ENCODE data around the gene LMTK3. TPM values are rescaled to one million over a fixed set of nuclear protein-coding genes. Genes with fewer than 3 reads are reported as not detected.
A peak's percentile ranks its signal among the peaks of the same experiment; 100 is the strongest.

The LMTK3 gene
- total and polyA plus RNA-seq, 2 of the 13 experiments (the other 11 are each of a cell fraction or from before 2014, with no cell fraction given), result 0.18 to 0.29 TPM

GRCh38 chr19:48496959-48497727 is 14.5 kb downstream of the LMTK3 start (continued):
- TF ChIP-seq, protein P1, sequence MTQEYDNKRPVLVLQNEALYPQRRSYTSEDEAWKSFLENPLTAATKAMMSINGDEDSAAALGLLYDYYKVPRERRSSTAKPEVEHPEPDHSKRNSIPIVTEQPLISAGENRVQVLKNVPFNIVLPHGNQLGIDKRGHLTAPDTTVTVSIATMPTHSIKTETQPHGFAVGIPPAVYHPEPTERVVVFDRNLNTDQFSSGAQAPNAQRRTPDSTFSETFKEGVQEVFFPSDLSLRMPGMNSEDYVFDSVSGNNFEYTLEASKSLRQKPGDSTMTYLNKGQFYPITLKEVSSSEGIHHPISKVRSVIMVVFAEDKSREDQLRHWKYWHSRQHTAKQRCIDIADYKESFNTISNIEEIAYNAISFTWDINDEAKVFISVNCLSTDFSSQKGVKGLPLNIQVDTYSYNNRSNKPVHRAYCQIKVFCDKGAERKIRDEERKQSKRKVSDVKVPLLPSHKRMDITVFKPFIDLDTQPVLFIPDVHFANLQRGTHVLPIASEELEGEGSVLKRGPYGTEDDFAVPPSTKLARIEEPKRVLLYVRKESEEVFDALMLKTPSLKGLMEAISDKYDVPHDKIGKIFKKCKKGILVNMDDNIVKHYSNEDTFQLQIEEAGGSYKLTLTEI (CRISPR knock-in tag; conservative IDR thresholded peaks at IDR 0.05), result no peak
- TF ChIP-seq MTA3 (CRISPR knock-in tag; IDR thresholded peaks at IDR 0.05), result no peak
- TF ChIP-seq JDP2 (CRISPR knock-in tag; IDR thresholded peaks at IDR 0.05; ENCODE audit: borderline replicate concordance), result no peak
- no peak for TF ChIP-seq IRX3 (CRISPR knock-in tag; IDR thresholded peaks at IDR 0.05; ENCODE audit: borderline replicate concordance, low read depth)
- TF ChIP-seq, protein P2, sequence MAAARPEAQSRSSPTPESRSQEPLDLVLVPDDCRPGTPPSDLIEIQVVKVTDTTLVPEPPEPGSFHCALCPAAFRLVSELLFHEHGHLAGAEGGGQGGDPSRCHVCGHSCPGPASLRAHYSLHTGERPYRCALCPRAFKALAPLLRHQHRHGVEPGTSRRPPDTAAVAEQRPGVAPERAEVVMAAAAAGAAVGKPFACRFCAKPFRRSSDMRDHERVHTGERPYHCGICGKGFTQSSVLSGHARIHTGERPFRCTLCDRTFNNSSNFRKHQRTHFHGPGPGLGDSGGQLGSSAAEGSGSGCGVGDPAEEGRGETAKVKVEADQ (CRISPR knock-in tag; IDR thresholded peaks at IDR 0.05; ENCODE audit: borderline replicate concordance), result no peak
- no peak for TF ChIP-seq ZNF503 (CRISPR knock-in tag; IDR thresholded peaks at IDR 0.05)
- peak; percentile 72 for TF ChIP-seq HNF4G (IDR thresholded peaks at IDR 0.05; ENCODE audit: borderline replicate concordance, low read depth, low read length)
- peak; percentile 47; the same call in 1 of the 2 replicates for TF ChIP-seq HNF4G (CRISPR knock-in tag; IDR thresholded peaks at IDR 0.05; ENCODE audit: borderline replicate concordance, low read depth)
- TF ChIP-seq DNMT3B (CRISPR knock-in tag; conservative IDR thresholded peaks at IDR 0.05), result no peak
- no peak for TF ChIP-seq ATRX (CRISPR knock-in tag; IDR thresholded peaks at IDR 0.05; ENCODE audit: borderline replicate concordance)
- peak; percentile 77 for TF ChIP-seq GABPB1 (CRISPR knock-in tag; IDR thresholded peaks at IDR 0.05)
- TF ChIP-seq SUZ12 (IDR thresholded peaks at IDR 0.05; ENCODE audit: low read depth, low read length), result no peak
- TF ChIP-seq, protein P3, sequence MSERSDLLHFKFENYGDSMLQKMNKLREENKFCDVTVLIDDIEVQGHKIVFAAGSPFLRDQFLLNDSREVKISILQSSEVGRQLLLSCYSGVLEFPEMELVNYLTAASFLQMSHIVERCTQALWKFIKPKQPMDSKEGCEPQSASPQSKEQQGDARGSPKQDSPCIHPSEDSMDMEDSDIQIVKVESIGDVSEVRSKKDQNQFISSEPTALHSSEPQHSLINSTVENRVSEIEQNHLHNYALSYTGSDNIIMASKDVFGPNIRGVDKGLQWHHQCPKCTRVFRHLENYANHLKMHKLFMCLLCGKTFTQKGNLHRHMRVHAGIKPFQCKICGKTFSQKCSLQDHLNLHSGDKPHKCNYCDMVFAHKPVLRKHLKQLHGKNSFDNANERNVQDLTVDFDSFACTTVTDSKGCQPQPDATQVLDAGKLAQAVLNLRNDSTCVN (CRISPR knock-in tag; IDR thresholded peaks at IDR 0.05; ENCODE audit: borderline replicate concordance), result 0 out of 2 replicates have a peak, but pooled peaks have one; percentile 17
- no peak for TF ChIP-seq ZC3H13 (CRISPR knock-in tag; IDR thresholded peaks at IDR 0.05)
- no peak for TF ChIP-seq MTF1 (CRISPR knock-in tag; IDR thresholded peaks at IDR 0.05)
- TF ChIP-seq CSRNP1 (CRISPR knock-in tag; IDR thresholded peaks at IDR 0.05), result no peak
- no peak for TF ChIP-seq ZBTB42 (CRISPR knock-in tag; IDR thresholded peaks at IDR 0.05)
- no peak for TF ChIP-seq ZBTB37 (CRISPR knock-in tag; IDR thresholded peaks at IDR 0.05)
- TF ChIP-seq MTA1 (CRISPR knock-in tag; IDR thresholded peaks at IDR 0.05; ENCODE audit: borderline replicate concordance), result peak; percentile 88; the same call in 1 of the 2 replicates

Measured in HepG2 (cell line).